Measurements from ENCODE around the gene ARID5B. TPM values are rescaled to one million over a fixed set of nuclear protein-coding genes. Genes with fewer than 3 reads are reported as not detected.

ARID5B gene
- total RNA-seq, 1 donor: 94.1 TPM

- Histone ChIP-seq H3K36me3 (ENCODE audit: insufficient read depth, low read length) (no peaks in the 10 kb centered on the region), H3K4me2 (ENCODE audit: insufficient read depth, low read length) (no peak overlapping the region), H3K79me2 (ENCODE audit: insufficient read depth, low read length) (no peaks in the 10 kb centered on the region), H2AFZ (ENCODE audit: low read length) (no peak overlapping the region), H3K4me3 (ENCODE audit: insufficient read depth, low read length) (no peak overlapping the region), H3K9me3 (ENCODE audit: low read depth, low read length) (no peaks in the 10 kb centered on the region), H3K27me3 (ENCODE audit: insufficient read depth, low read length) (no peaks in the 10 kb centered on the region), H3K27ac (ENCODE audit: low read depth, low read length) (no peak overlapping the region), H3K4me1 (ENCODE audit: insufficient read depth, low read length) (peaks cover 9% of the 10 kb centered on the region), H4K20me1 (ENCODE audit: insufficient read depth, low read length) (no peaks in the 10 kb centered on the region)
- no peak for DNase-seq (ENCODE audit: insufficient read length, low spot score, missing footprints)
- TF ChIP-seq CTCF (IDR thresholded peaks at IDR 0.05; ENCODE audit: extremely low read depth, low read depth, low read length): no peak
Observed at GRCh38 chr10:62113680-62114079, 212.2 kb downstream of the ARID5B start.

- H3K4me3 ChIP-seq (ENCODE audit: insufficient read depth, low read length): no peak overlapping the region
- peaks cover 9% of the 10 kb centered on the region for H3K4me1 ChIP-seq (ENCODE audit: insufficient read depth, low read length)
- no peaks in the 10 kb centered on the region for H4K20me1 ChIP-seq (ENCODE audit: insufficient read depth, low read length)
- H3K9me3 ChIP-seq (ENCODE audit: low read depth, low read length): no peaks in the 10 kb centered on the region
- H3K79me2 ChIP-seq (ENCODE audit: insufficient read depth, low read length): no peaks in the 10 kb centered on the region
- H2AFZ ChIP-seq (ENCODE audit: low read length): no peak overlapping the region
- H3K27me3 ChIP-seq (ENCODE audit: insufficient read depth, low read length): no peaks in the 10 kb centered on the region
- H3K27ac ChIP-seq (ENCODE audit: low read depth, low read length): no peak overlapping the region
- H3K36me3 ChIP-seq (ENCODE audit: insufficient read depth, low read length): no peaks in the 10 kb centered on the region
- no peak for TF ChIP-seq CTCF (IDR thresholded peaks at IDR 0.05; ENCODE audit: extremely low read depth, low read depth, low read length)
- H3K4me2 ChIP-seq (ENCODE audit: insufficient read depth, low read length): no peak overlapping the region
- DNase-seq (ENCODE audit: insufficient read length, low spot score, missing footprints): no peak
Observed at GRCh38 chr10:62115321-62115720, 213.8 kb downstream of the ARID5B start.

GRCh38 chr10:62115842-62116241 lies 214.3 kb downstream of the ARID5B start:
- TF ChIP-seq CTCF (IDR thresholded peaks at IDR 0.05; ENCODE audit: extremely low read depth, low read depth, low read length): no peak

GRCh38 chr10:62116896-62117295 lies 215.4 kb downstream of the ARID5B start:
- no peak overlapping the region for H3K4me3 ChIP-seq (ENCODE audit: insufficient read depth, low read length)
- no peak overlapping the region for H2AFZ ChIP-seq (ENCODE audit: low read length)
- no peak overlapping the region for H3K27ac ChIP-seq (ENCODE audit: low read depth, low read length)
- no peak overlapping the region for H3K4me2 ChIP-seq (ENCODE audit: insufficient read depth, low read length)
- no peak for TF ChIP-seq CTCF (IDR thresholded peaks at IDR 0.05; ENCODE audit: extremely low read depth, low read depth, low read length)
- peaks cover 17% of the 10 kb centered on the region for H3K4me1 ChIP-seq (ENCODE audit: insufficient read depth, low read length)
- no peaks in the 10 kb centered on the region for H3K27me3 ChIP-seq (ENCODE audit: insufficient read depth, low read length)
- no peaks in the 10 kb centered on the region for H3K9me3 ChIP-seq (ENCODE audit: low read depth, low read length)
- H3K36me3 ChIP-seq (ENCODE audit: insufficient read depth, low read length): no peaks in the 10 kb centered on the region
- DNase-seq (ENCODE audit: insufficient read length, low spot score, missing footprints): no peak
- no peaks in the 10 kb centered on the region for H3K79me2 ChIP-seq (ENCODE audit: insufficient read depth, low read length)
- H4K20me1 ChIP-seq (ENCODE audit: insufficient read depth, low read length): no peaks in the 10 kb centered on the region

More at GRCh38 chr10:62115842-62116241, 214.3 kb downstream of the ARID5B start:
- no peaks in the 10 kb centered on the region for H3K36me3 ChIP-seq (ENCODE audit: insufficient read depth, low read length)
- peaks cover 10% of the 10 kb centered on the region for H3K4me1 ChIP-seq (ENCODE audit: insufficient read depth, low read length)
- DNase-seq (ENCODE audit: insufficient read length, low spot score, missing footprints): no peak
- H2AFZ ChIP-seq (ENCODE audit: low read length): no peak overlapping the region
- no peak overlapping the region for H3K4me2 ChIP-seq (ENCODE audit: insufficient read depth, low read length)
- no peaks in the 10 kb centered on the region for H4K20me1 ChIP-seq (ENCODE audit: insufficient read depth, low read length)
- H3K79me2 ChIP-seq (ENCODE audit: insufficient read depth, low read length): no peaks in the 10 kb centered on the region
- H3K27me3 ChIP-seq (ENCODE audit: insufficient read depth, low read length): no peaks in the 10 kb centered on the region
- no peaks in the 10 kb centered on the region for H3K9me3 ChIP-seq (ENCODE audit: low read depth, low read length)
- no peak overlapping the region for H3K4me3 ChIP-seq (ENCODE audit: insufficient read depth, low read length)
- no peak overlapping the region for H3K27ac ChIP-seq (ENCODE audit: low read depth, low read length)
